WTC11 (cell line): ENCODE results near the gene ZNF76. TPM values are rescaled to one million over a fixed set of nuclear protein-coding genes. Genes with fewer than 3 reads are reported as not detected.

Source experiments
- ATAC-seq: fragments of 200-7000 bp; cut with Tn5 transposase; 2 replicates; pipeline ENCODE4 v1.10.0; 2021; ENCODE audit warnings: mild to moderate bottlenecking, moderate library complexity
- CTCF ChIA-PET: fragments of 300-600 bp; sonication (Branson Sonifier 250); formaldehyde crosslinking; loops from one replicate; lab custom pipeline; 2021; ENCODE audit warnings: antibody characterized with exemption; lab: Charles Lee
- POLR2A ChIA-PET: fragments of 350-600 bp; sonication (Branson Sonifier 250); formaldehyde crosslinking; loops from one replicate; lab custom pipeline; 2021; ENCODE audit warnings: antibody characterized with exemption; lab: Charles Lee
- DNase-seq: peaks from one replicate; pipeline ENCODE4 v3.0.0; 2021; ENCODE audit warnings: low spot score
- H3K27ac Mint-ChIP-seq: 2 replicates; pipeline ENCODE4 v1.8.0; 2021; ENCODE audit warnings: mixed read lengths
- H3K27me3 Mint-ChIP-seq: 2 replicates; pipeline ENCODE4 v1.8.0; 2021; ENCODE audit warnings: low read depth, mild to moderate bottlenecking, moderate library complexity, mixed read lengths
- H3K36me3 Mint-ChIP-seq: 2 replicates; pipeline ENCODE4 v1.8.0; 2021; ENCODE audit warnings: mixed read lengths
- H3K4me1 Mint-ChIP-seq: 2 replicates; pipeline ENCODE4 v1.8.0; 2022; ENCODE audit warnings: mixed read lengths
- H3K4me3 Mint-ChIP-seq: 2 replicates; pipeline ENCODE4 v1.8.0; 2021; ENCODE audit warnings: mild to moderate bottlenecking, moderate library complexity, mixed read lengths
- H3K9me3 Mint-ChIP-seq: 2 replicates; pipeline ENCODE4 v1.8.0; 2021; ENCODE audit warnings: mixed read lengths
- AR ChIP-seq: fragments of 250-450 bp; sonication (Bioruptor Pico); IDR thresholded peaks from 2 replicates; pipeline ENCODE4 v1.9.0; 2021; ENCODE audit warnings: mild to moderate bottlenecking
- FOXP1 ChIP-seq: sonication (generic); formaldehyde crosslinking; IDR thresholded peaks from 2 replicates; pipeline ENCODE4 v1.8.0; 2022; ENCODE audit warnings: missing genetic modification reagents, mild to moderate bottlenecking, moderate library complexity, borderline replicate concordance
- HMGA2 ChIP-seq: fragments of 250-450 bp; sonication (Bioruptor Pico); IDR thresholded peaks from 2 replicates; pipeline ENCODE4 v1.4.0; 2021; ENCODE audit warnings: mild to moderate bottlenecking, moderate library complexity
- MLX ChIP-seq: sonication (generic); formaldehyde crosslinking; IDR thresholded peaks from 2 replicates; pipeline ENCODE4 v1.8.1; 2023; ENCODE audit warnings: mild to moderate bottlenecking, missing genetic modification reagents, moderate library complexity
- MXD4 ChIP-seq: fragments of 250-450 bp; sonication (Bioruptor Pico); IDR thresholded peaks from 2 replicates; pipeline ENCODE4 v1.8.0; 2021; ENCODE audit warnings: mild to moderate bottlenecking, moderate library complexity, borderline replicate concordance
- MYBL2 ChIP-seq: sonication (generic); formaldehyde crosslinking; IDR thresholded peaks from 2 replicates; pipeline ENCODE4 v1.8.1; 2023; ENCODE audit warnings: mild to moderate bottlenecking, moderate library complexity, missing genetic modification reagents
- NFYB ChIP-seq: sonication (generic); formaldehyde crosslinking; conservative IDR thresholded peaks from 2 replicates; pipeline ENCODE4 v1.8.0; 2022; ENCODE audit warnings: low read depth, missing genetic modification reagents
- NR1H2 ChIP-seq: sonication (generic); formaldehyde crosslinking; IDR thresholded peaks from 2 replicates; pipeline ENCODE4 v1.9.0; 2021; ENCODE audit warnings: mild to moderate bottlenecking, moderate library complexity, missing genetic modification reagents
- NR2C2 ChIP-seq: sonication (generic); formaldehyde crosslinking; IDR thresholded peaks from 2 replicates; pipeline ENCODE4 v1.8.0; 2022; ENCODE audit warnings: mild to moderate bottlenecking, missing genetic modification reagents
- RORB ChIP-seq: fragments of 250-450 bp; sonication (Bioruptor Pico); IDR thresholded peaks from 2 replicates; pipeline ENCODE4 v1.9.0; 2021; ENCODE audit warnings: mild to moderate bottlenecking
- SMAD4 ChIP-seq: sonication (generic); formaldehyde crosslinking; IDR thresholded peaks from 2 replicates; pipeline ENCODE4 v1.8.0; 2022; ENCODE audit warnings: mild to moderate bottlenecking, missing genetic modification reagents
- ZBTB43 ChIP-seq: sonication (generic); formaldehyde crosslinking; IDR thresholded peaks from 2 replicates; pipeline ENCODE4 v1.8.1; 2023; ENCODE audit warnings: mild to moderate bottlenecking, missing genetic modification reagents
- ZNF263 ChIP-seq: sonication (generic); formaldehyde crosslinking; IDR thresholded peaks from 2 replicates; pipeline ENCODE4 v1.8.1; 2022; ENCODE audit warnings: low read depth, mild to moderate bottlenecking, moderate library complexity, missing genetic modification reagents
- ZNF425 ChIP-seq: fragments of 250-450 bp; sonication (Bioruptor Pico); conservative IDR thresholded peaks from 2 replicates; pipeline ENCODE4 v1.9.0; 2021; ENCODE audit warnings: mild to moderate bottlenecking
- ZNF671 ChIP-seq: fragments of 250-450 bp; sonication (Bioruptor Pico); IDR thresholded peaks from 2 replicates; pipeline ENCODE4 v1.8.0; 2021; ENCODE audit warnings: mild to moderate bottlenecking
- total RNA-seq: library from RNA; stranded (reverse); gene quantifications from 3 replicates; pipeline ENCODE4 v1.2.3, GENCODE V29; 2021
- TF ChIP-seq, protein P1 (sequence below): sonication (generic); formaldehyde crosslinking; IDR thresholded peaks from 2 replicates; pipeline ENCODE4 v1.8.1; 2022; ENCODE audit warnings: mild to moderate bottlenecking, missing genetic modification reagents, moderate library complexity, borderline replicate concordance
- TF ChIP-seq, protein P2 (sequence below): fragments of 250-450 bp; sonication (Bioruptor Pico); IDR thresholded peaks from 2 replicates; pipeline ENCODE4 v1.9.0; 2021; ENCODE audit warnings: mild to moderate bottlenecking
- TF ChIP-seq, protein P3 (sequence below): sonication (generic); formaldehyde crosslinking; IDR thresholded peaks from 2 replicates; pipeline ENCODE4 v1.8.1; 2022; ENCODE audit warnings: low read depth, mild to moderate bottlenecking, moderate library complexity, missing genetic modification reagents, borderline replicate concordance
- TF ChIP-seq, protein P4 (sequence below): sonication (generic); formaldehyde crosslinking; IDR thresholded peaks from 2 replicates; pipeline ENCODE4 v1.8.1; 2023; ENCODE audit warnings: mild to moderate bottlenecking, moderate library complexity, missing genetic modification reagents

Gene ZNF76
- total RNA-seq, 1 experiment from 2014 or later, result 25.8 TPM

DNA sequence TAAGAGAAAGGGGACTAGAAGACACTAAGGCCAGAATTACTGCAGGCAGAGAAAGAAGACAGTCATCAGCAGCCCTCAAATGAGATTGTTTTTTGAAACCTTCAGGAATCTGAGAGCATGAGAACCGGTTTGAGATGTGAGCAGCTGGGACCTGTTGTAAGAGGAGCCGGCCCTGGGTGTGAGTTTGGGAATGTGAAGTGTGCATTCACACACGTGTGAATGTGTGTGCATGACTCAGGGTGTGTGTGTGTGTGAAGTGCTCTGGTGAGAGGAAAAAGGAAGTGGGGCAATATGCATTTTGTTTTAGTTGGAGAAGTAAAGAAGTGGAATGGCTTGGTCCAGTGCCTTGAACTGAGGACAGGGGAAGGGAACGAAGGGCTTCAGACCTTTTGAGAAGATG is 41.5 kb upstream of the ZNF76 start (continued):
- TF ChIP-seq, protein P1, sequence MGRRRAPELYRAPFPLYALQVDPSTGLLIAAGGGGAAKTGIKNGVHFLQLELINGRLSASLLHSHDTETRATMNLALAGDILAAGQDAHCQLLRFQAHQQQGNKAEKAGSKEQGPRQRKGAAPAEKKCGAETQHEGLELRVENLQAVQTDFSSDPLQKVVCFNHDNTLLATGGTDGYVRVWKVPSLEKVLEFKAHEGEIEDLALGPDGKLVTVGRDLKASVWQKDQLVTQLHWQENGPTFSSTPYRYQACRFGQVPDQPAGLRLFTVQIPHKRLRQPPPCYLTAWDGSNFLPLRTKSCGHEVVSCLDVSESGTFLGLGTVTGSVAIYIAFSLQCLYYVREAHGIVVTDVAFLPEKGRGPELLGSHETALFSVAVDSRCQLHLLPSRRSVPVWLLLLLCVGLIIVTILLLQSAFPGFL, result no peak
- TF ChIP-seq HMGA2 (no peak), NR1H2 (CRISPR knock-in tag) (no peak), FOXP1 (CRISPR knock-in tag) (no peak), SMAD4 (CRISPR knock-in tag) (no peak), ZNF671 (CRISPR knock-in tag) (no peak), NR2C2 (CRISPR knock-in tag) (no peak), MLX (CRISPR knock-in tag) (no peak), ZNF263 (CRISPR knock-in tag) (no peak)

GRCh38 chr6:35218456-35218855 is 41.1 kb upstream of the ZNF76 start:
- H3K9me3 Mint-ChIP-seq, result no peaks in the 10 kb centered on the region
- ChIA-PET CTCF (interaction anchor here (0.7 to 1.8 kb wide), 5 partner anchors 13 to 231 kb away, joined by 3 to 17 read pairs (median 4); no protein-coding TSS in a partner anchor), POLR2A (interaction anchor here (0.5 to 1.0 kb wide), 3 partner anchors 20 to 722 kb away, joined by 3 read pairs; no protein-coding TSS in a partner anchor)
- H3K27me3 Mint-ChIP-seq, result peaks cover 76% of the 10 kb centered on the region
- no peak overlapping the region for H3K27ac Mint-ChIP-seq
- DNase-seq (no peak), ATAC-seq (no peak)
- no peak for TF ChIP-seq MYBL2 (CRISPR knock-in tag)
- TF ChIP-seq NFYB, result no peak
- TF ChIP-seq, protein P2, sequence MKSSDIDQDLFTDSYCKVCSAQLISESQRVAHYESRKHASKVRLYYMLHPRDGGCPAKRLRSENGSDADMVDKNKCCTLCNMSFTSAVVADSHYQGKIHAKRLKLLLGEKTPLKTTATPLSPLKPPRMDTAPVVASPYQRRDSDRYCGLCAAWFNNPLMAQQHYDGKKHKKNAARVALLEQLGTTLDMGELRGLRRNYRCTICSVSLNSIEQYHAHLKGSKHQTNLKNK, result no peak
- TF ChIP-seq RORB (CRISPR knock-in tag), result no peak
- TF ChIP-seq MXD4, result no peak
- TF ChIP-seq, protein P3, sequence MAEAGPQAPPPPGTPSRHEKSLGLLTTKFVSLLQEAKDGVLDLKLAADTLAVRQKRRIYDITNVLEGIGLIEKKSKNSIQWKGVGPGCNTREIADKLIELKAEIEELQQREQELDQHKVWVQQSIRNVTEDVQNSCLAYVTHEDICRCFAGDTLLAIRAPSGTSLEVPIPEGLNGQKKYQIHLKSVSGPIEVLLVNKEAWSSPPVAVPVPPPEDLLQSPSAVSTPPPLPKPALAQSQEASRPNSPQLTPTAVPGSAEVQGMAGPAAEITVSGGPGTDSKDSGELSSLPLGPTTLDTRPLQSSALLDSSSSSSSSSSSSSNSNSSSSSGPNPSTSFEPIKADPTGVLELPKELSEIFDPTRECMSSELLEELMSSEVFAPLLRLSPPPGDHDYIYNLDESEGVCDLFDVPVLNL (CRISPR knock-in tag), result no peak
- no peak for TF ChIP-seq ZBTB43 (CRISPR knock-in tag)
- no peak for TF ChIP-seq AR (CRISPR knock-in tag)
- no peak for TF ChIP-seq ZNF425
- no peak for TF ChIP-seq HMGA2
- TF ChIP-seq, protein P4, sequence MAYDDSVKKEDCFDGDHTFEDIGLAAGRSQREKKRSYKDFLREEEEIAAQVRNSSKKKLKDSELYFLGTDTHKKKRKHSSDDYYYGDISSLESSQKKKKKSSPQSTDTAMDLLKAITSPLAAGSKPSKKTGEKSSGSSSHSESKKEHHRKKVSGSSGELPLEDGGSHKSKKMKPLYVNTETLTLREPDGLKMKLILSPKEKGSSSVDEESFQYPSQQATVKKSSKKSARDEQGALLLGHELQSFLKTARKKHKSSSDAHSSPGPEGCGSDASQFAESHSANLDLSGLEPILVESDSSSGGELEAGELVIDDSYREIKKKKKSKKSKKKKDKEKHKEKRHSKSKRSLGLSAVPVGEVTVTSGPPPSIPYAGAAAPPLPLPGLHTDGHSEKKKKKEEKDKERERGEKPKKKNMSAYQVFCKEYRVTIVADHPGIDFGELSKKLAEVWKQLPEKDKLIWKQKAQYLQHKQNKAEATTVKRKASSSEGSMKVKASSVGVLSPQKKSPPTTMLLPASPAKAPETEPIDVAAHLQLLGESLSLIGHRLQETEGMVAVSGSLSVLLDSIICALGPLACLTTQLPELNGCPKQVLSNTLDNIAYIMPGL (CRISPR knock-in tag), result no peak
- H3K4me3 Mint-ChIP-seq, result no peak overlapping the region
- peaks cover 39% of the 10 kb centered on the region for H3K4me1 Mint-ChIP-seq
- no peaks in the 10 kb centered on the region for H3K36me3 Mint-ChIP-seq
